HepG2 (cell line): ENCODE data around the gene ZNF853. TPM values are rescaled to one million over a fixed set of nuclear protein-coding genes. Genes with fewer than 3 reads are reported as not detected.

ENCODE experiments used
- CHCHD3 ChIP-seq: sonication (generic); formaldehyde crosslinking; IDR thresholded peaks from 2 replicates; pipeline ENCODE4 v1.8.0; 2022; ENCODE audit warnings: mild to moderate bottlenecking, missing genetic modification reagents, moderate library complexity
- HMG20B ChIP-seq: conservative IDR thresholded peaks from 2 replicates; pipeline ENCODE4 v1.6.1; 2016; ENCODE audit warnings: missing genetic modification reagents, missing compliant biosample characterization
- KAT7 ChIP-seq: IDR thresholded peaks from 2 replicates; pipeline ENCODE4 v1.6.1; 2018; ENCODE audit warnings: borderline replicate concordance, missing compliant biosample characterization
- KDM1A ChIP-seq: IDR thresholded peaks from 2 replicates; pipeline ENCODE4 v1.6.1; 2016; ENCODE audit warnings: missing compliant biosample characterization
- NCOA2 ChIP-seq: sonication (generic); formaldehyde crosslinking; IDR thresholded peaks from 2 replicates; pipeline ENCODE4 v1.8.0; 2022; ENCODE audit warnings: inconsistent platforms
- NFE2 ChIP-seq: sonication (generic); formaldehyde crosslinking; IDR thresholded peaks from 2 replicates; pipeline ENCODE4 v1.4.0; 2020; ENCODE audit warnings: missing genetic modification reagents
- POLR2A ChIP-seq, 2 experiments: IDR thresholded peaks; 2 replicates each; pipeline ENCODE4 v1.6.1; 2011; ENCODE audit warnings: low read depth in 2 of 2, low read length in 2 of 2, mild to moderate bottlenecking in 1 of 2, moderate library complexity in 1 of 2; ENCODE audit not compliant: insufficient read depth in 1 of 2
- SP140L ChIP-seq: sonication (generic); formaldehyde crosslinking; IDR thresholded peaks from 2 replicates; pipeline ENCODE4 v1.4.0; 2020; ENCODE audit warnings: missing genetic modification reagents, borderline replicate concordance
- ZNF225 ChIP-seq: sonication (generic); formaldehyde crosslinking; IDR thresholded peaks from 2 replicates; pipeline ENCODE4 v1.4.0; 2020; ENCODE audit warnings: mild to moderate bottlenecking, missing genetic modification reagents
- ZNF253 ChIP-seq: sonication (generic); formaldehyde crosslinking; IDR thresholded peaks from 2 replicates; pipeline ENCODE4 v1.8.0; 2022; ENCODE audit warnings: mild to moderate bottlenecking, missing genetic modification reagents, borderline replicate concordance
- ZNF430 ChIP-seq: sonication (generic); formaldehyde crosslinking; IDR thresholded peaks from 2 replicates; pipeline ENCODE4 v1.9.0; 2021; ENCODE audit warnings: mild to moderate bottlenecking, missing genetic modification reagents
- ZZZ3 ChIP-seq: sonication (generic); formaldehyde crosslinking; IDR thresholded peaks from 2 replicates; pipeline ENCODE4 v1.4.0; 2020; ENCODE audit warnings: missing genetic modification reagents, mild to moderate bottlenecking, borderline replicate concordance
- polyA plus RNA-seq, 8 experiments: library from polyadenylated mRNA; depleted of rRNA in 3 of 8; stranded (reverse) in 7 of 8; unstranded in 1 of 8; fragments of >200 nt; fragmentation: Illumina TruSeq in 4 of 8; extraction: Trizol in 4 of 8; gene quantifications; 2 replicates each; pipeline versions ENCODE4 v1.2.1 to v1.2.3, GENCODE V29; 2011 to 2016; ENCODE audit warnings: low read depth in 4 of 8, missing spikeins in 1 of 8, mixed read lengths in 1 of 8; ENCODE audit not compliant: insufficient read depth in 1 of 8
- total RNA-seq, 5 experiments: library from RNA; depleted of rRNA; stranded (reverse); fragments of >200 nt; fragmentation: Illumina TruSeq; extraction: Trizol; gene quantifications; 2 replicates each; pipeline ENCODE4 v1.2.3, GENCODE V29; 2016; ENCODE audit warnings: low read depth in 1 of 5
- TF ChIP-seq, protein P1 (sequence below): sonication (generic); formaldehyde crosslinking; IDR thresholded peaks from 2 replicates; pipeline ENCODE4 v1.4.0; 2020; ENCODE audit warnings: mild to moderate bottlenecking, missing genetic modification reagents
- TF ChIP-seq, protein P2 (sequence below): sonication (generic); formaldehyde crosslinking; conservative IDR thresholded peaks from 2 replicates; pipeline ENCODE4 v1.4.0; 2020; ENCODE audit warnings: missing genetic modification reagents
- TF ChIP-seq, protein P3 (sequence below): sonication (generic); formaldehyde crosslinking; IDR thresholded peaks from 2 replicates; pipeline ENCODE4 v1.4.0; 2020; ENCODE audit warnings: mild to moderate bottlenecking, low read depth, missing genetic modification reagents
- TF ChIP-seq, protein P4 (sequence below): IDR thresholded peaks from 2 replicates; pipeline ENCODE4 v1.6.1; 2016; ENCODE audit warnings: mild to moderate bottlenecking
- TF ChIP-seq, protein P5 (sequence below): sonication (generic); formaldehyde crosslinking; IDR thresholded peaks from 2 replicates; pipeline ENCODE4 v1.9.0; 2021; ENCODE audit warnings: missing genetic modification reagents, mild to moderate bottlenecking, borderline replicate concordance

ZNF853 gene
- total and polyA plus RNA-seq, 2 of the 13 experiments (the other 11 are each of a cell fraction or from before 2014, with no cell fraction given): 2.1 to 6.2 TPM

DNA sequence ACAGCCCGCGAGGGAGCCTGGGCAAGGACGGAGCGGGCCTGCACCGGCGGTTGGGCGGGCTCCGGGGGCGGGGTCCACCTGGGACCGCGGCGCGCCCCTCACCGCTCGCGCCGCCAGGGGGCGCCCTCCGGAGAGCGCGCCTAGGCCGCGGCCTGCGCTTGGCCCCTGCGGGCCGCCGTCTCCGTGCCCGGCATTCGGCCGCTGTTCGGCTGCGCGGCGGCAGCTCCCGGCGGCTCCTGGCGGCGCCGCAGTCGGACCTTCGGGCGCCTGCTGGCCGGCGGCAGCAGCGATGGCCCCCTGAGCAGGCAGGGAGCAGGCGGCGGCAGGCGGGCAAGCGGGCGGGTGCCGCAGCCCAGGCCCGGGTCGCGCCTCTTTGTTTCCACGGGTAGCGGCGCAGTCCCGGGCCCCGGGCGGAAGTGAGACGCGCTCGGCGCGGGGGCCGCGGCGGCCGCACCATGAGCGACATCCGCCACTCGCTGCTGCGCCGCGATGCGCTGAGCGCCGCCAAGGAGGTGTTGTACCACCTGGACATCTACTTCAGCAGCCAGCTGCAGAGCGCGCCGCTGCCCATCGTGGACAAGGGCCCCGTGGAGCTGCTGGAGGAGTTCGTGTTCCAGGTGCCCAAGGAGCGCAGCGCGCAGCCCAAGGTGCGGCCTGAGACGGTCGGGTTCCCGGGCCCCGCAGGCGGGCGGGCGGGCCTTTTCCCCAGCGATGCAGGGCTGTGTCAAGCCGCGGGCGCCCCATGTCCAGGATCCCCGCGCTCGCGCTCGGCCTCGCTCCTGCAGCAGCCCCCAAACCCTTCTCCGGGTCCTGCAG is 25.4 kb upstream of the ZNF853 start, which contains the start of gene INTS15 (continued):
- TF ChIP-seq, protein P1, sequence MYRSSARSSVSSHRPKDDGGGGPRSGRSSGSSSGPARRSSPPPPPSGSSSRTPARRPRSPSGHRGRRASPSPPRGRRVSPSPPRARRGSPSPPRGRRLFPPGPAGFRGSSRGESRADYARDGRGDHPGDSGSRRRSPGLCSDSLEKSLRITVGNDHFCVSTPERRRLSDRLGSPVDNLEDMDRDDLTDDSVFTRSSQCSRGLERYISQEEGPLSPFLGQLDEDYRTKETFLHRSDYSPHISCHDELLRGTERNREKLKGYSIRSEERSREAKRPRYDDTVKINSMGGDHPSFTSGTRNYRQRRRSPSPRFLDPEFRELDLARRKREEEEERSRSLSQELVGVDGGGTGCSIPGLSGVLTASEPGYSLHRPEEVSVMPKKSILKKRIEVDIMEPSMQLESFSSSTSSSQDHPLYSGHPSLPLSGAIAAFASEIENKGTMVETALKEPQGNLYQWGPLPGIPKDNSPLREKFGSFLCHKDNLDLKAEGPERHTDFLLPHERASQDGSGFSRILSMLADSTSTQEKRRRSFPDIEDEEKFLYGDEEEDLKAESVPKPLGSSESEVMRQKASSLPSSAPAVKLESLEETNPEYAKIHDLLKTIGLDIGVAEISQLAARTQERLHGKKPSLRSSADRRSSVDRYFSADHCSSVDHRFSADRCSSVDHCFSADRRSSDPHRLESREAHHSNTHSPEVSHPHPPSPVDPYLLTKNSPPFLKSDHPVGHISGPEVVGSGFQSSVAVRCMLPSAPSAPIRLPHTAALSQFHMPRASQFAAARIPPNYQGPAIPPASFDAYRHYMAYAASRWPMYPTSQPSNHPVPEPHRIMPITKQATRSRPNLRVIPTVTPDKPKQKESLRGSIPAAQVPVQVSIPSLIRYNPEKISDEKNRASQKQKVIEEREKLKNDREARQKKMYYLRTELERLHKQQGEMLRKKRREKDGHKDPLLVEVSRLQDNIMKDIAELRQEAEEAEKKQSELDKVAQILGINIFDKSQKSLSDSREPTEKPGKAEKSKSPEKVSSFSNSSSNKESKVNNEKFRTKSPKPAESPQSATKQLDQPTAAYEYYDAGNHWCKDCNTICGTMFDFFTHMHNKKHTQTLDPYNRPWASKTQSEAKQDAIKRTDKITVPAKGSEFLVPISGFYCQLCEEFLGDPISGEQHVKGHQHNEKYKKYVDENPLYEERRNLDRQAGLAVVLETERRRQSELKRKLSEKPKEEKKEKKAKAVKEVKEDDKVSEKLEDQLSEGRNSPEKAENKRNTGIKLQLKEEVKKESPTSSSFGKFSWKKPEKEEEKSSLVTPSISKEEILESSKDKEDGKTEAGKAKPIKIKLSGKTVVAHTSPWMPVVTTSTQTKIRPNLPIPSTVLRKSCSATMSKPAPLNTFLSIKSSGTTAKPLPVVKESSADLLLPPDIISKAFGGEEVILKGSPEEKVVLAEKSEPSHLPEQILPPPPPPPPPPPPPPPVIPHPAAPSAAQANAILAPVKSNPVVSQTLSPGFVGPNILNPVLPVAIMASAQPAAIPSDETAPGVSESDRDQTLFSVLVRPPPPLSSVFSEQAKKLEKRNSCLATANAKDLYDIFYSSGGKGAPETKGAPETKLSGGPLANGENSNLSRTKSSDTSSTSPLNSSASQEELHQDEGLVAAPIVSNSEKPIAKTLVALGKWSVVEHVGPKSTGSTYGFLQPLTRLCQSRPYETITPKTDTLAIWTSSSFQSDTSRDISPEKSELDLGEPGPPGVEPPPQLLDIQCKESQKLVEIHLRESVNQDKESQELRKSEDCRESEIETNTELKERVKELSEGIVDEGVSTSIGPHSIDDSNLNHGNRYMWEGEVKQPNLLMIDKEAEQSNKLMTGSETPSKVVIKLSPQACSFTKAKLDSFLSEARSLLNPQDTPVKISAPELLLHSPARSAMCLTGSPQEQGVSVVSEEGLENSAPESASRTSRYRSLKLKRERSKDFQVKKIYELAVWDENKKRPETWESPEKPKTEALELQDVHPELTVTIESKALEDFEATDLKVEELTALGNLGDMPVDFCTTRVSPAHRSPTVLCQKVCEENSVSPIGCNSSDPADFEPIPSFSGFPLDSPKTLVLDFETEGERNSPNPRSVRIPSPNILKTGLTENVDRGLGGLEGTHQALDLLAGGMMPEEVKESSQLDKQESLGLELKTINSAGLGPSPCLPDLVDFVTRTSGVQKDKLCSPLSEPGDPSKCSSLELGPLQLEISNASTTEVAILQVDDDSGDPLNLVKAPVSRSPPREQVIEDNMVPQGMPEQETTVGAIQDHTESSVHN (CRISPR knock-in tag): no peak
- TF ChIP-seq, protein P2, sequence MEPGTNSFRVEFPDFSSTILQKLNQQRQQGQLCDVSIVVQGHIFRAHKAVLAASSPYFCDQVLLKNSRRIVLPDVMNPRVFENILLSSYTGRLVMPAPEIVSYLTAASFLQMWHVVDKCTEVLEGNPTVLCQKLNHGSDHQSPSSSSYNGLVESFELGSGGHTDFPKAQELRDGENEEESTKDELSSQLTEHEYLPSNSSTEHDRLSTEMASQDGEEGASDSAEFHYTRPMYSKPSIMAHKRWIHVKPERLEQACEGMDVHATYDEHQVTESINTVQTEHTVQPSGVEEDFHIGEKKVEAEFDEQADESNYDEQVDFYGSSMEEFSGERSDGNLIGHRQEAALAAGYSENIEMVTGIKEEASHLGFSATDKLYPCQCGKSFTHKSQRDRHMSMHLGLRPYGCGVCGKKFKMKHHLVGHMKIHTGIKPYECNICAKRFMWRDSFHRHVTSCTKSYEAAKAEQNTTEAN (CRISPR knock-in tag): no peak; the same call in 1 of the 2 replicates
- TF ChIP-seq ZZZ3 (CRISPR knock-in tag) (no peak), HMG20B (CRISPR knock-in tag) (no peak), KAT7 (CRISPR knock-in tag) (peak; percentile 55; the same call in 1 of the 2 replicates), SP140L (no peak), CHCHD3 (CRISPR knock-in tag) (no peak), ZNF225 (CRISPR knock-in tag) (no peak), NCOA2 (no peak), ZNF253 (no peak), KDM1A (CRISPR knock-in tag) (no peak), POLR2A (IDR thresholded peaks at IDR 0.05; ENCODE audit: insufficient read depth in 1 of 2, low read depth in 2 of 2, low read length in 2 of 2) (peak; percentile 69 to 72; a peak in 3 of 4 replicates), NFE2 (no peak), ZNF430 (CRISPR knock-in tag) (no peak)
- TF ChIP-seq, protein P3, sequence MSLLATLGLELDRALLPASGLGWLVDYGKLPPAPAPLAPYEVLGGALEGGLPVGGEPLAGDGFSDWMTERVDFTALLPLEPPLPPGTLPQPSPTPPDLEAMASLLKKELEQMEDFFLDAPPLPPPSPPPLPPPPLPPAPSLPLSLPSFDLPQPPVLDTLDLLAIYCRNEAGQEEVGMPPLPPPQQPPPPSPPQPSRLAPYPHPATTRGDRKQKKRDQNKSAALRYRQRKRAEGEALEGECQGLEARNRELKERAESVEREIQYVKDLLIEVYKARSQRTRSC: no peak
- TF ChIP-seq, protein P4, sequence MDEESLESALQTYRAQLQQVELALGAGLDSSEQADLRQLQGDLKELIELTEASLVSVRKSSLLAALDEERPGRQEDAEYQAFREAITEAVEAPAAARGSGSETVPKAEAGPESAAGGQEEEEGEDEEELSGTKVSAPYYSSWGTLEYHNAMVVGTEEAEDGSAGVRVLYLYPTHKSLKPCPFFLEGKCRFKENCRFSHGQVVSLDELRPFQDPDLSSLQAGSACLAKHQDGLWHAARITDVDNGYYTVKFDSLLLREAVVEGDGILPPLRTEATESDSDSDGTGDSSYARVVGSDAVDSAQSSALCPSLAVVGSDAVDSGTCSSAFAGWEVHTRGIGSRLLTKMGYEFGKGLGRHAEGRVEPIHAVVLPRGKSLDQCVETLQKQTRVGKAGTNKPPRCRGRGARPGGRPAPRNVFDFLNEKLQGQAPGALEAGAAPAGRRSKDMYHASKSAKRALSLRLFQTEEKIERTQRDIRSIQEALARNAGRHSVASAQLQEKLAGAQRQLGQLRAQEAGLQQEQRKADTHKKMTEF (CRISPR knock-in tag): no peak
- TF ChIP-seq, protein P5, sequence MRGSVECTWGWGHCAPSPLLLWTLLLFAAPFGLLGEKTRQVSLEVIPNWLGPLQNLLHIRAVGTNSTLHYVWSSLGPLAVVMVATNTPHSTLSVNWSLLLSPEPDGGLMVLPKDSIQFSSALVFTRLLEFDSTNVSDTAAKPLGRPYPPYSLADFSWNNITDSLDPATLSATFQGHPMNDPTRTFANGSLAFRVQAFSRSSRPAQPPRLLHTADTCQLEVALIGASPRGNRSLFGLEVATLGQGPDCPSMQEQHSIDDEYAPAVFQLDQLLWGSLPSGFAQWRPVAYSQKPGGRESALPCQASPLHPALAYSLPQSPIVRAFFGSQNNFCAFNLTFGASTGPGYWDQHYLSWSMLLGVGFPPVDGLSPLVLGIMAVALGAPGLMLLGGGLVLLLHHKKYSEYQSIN (CRISPR knock-in tag): no peak
